Right lobe of liver (tissue), 4 donors: ENCODE data around the gene ADAMTS2.

Experiments
- CTCF ChIP-seq, 4 donors: fragments of 200-600 bp in 3 of 4; fragments of 450-650 bp in 1 of 4; IDR thresholded peaks; one replicate each; pipeline versions ENCODE4 v1.5.1 to v1.8.0; 2016 to 2022; ENCODE audit warnings: antibody characterized with exemption in 4 of 4, mild to moderate bottlenecking in 2 of 4
- POLR2A ChIP-seq: fragments of 450-650 bp; IDR thresholded peaks from one replicate; pipeline ENCODE4 v1.6.1; 2017; ENCODE audit warnings: antibody characterized with exemption, mild to moderate bottlenecking
- donor health status: DM: no; HTN: no; CAD: no.
- donor health status: DM: no; HTN: no; CAD: no.
- donor health status: DM: no; HTN: yes; CAD: no.

GRCh38 chr5:179169836-179170235 is 175.4 kb downstream of the ADAMTS2 start:
- TF ChIP-seq CTCF (IDR thresholded peaks at IDR 0.05) (no peak), POLR2A (no peak)
